GM12878 (cell line): ENCODE measurements around the gene MIPOL1. TPM values are rescaled to one million over a fixed set of nuclear protein-coding genes. Genes with fewer than 3 reads are reported as not detected.

Source experiments
- ATAC-seq: fragments of 200-7000 bp; cut with Tn5 transposase; 3 replicates; pipeline ENCODE4 v1.9.1; 2020; ENCODE audit warnings: mild to moderate bottlenecking, moderate library complexity
- BruUV-seq: library from RNA; stranded (reverse); fragments of 400-500 nt; replicated peaks from 2 replicates; lab custom pipeline; 2021; lab: Mats Ljungman, UMichigan
- CTCF ChIA-PET: fragments of 300-600 bp; sonication (Branson Sonifier 250); formaldehyde crosslinking; extraction: SDS; loops from one replicate; lab custom pipeline; 2021; ENCODE audit warnings: inconsistent platforms; lab: Yijun Ruan, JAX
- POLR2A ChIA-PET: fragments of 350-600 bp; formaldehyde crosslinking; extraction: SDS; loops from one replicate; lab custom pipeline; 2021; ENCODE audit warnings: inconsistent platforms; lab: Charles Lee
- RAD21 ChIA-PET: fragments of 300-600 bp; sonication (Branson Sonifier 250); formaldehyde crosslinking; loops from one replicate; lab custom pipeline; 2023; ENCODE audit warnings: antibody characterized with exemption; ENCODE audit not compliant: unreplicated experiment; lab: Charles Lee
- SMC1A ChIA-PET: fragments of 300-600 bp; sonication (Branson Sonifier 250); formaldehyde crosslinking; loops from one replicate; lab custom pipeline; 2023; ENCODE audit not compliant: unreplicated experiment, uncharacterized antibody; lab: Charles Lee
- DNase-seq: peaks from one replicate; pipeline ENCODE4 v3.0.0-alpha.2; 2011; ENCODE audit warnings: low read depth, low spot score
- FAIRE-seq: peaks from 3 replicates; lab custom pipeline; 2011; peaks lifted over from hg19 to GRCh38; lab: Jason Lieb, UNC
- H2AFZ ChIP-seq: 2 replicates; pipeline ENCODE4 v1.6.0; 2011; ENCODE audit warnings: low read depth, low read length, control low read depth; ENCODE audit not compliant: control insufficient read depth
- H3K27ac ChIP-seq: 2 replicates; pipeline ENCODE4 v1.5.1; 2011; ENCODE audit warnings: control low read depth; ENCODE audit not compliant: control insufficient read depth, insufficient read depth
- H3K27me3 ChIP-seq, 2 experiments: replicated peaks in 1 of 2; 2 replicates each; pipeline versions ENCODE4 v1.6.0 to v1.6.1; 2011; ENCODE audit warnings: low read length in 1 of 2; ENCODE audit not compliant: control insufficient read depth in 2 of 2, insufficient read depth in 2 of 2
- H3K36me3 ChIP-seq, 2 experiments: 2 replicates each; pipeline ENCODE4 v1.5.1; 2011; ENCODE audit warnings: low read length in 1 of 2; ENCODE audit not compliant: control insufficient read depth in 2 of 2, insufficient read depth in 2 of 2
- H3K4me1 ChIP-seq: 2 replicates; pipeline ENCODE4 v1.6.1; 2011; ENCODE audit warnings: mild to moderate bottlenecking, low read length, moderate library complexity, mixed read lengths; ENCODE audit not compliant: control insufficient read depth, insufficient read depth
- H3K4me2 ChIP-seq: 2 replicates; pipeline ENCODE4 v1.6.0; 2011; ENCODE audit warnings: control low read depth; ENCODE audit not compliant: control insufficient read depth, insufficient read depth
- H3K4me3 ChIP-seq: fragments of 200-600 bp; sonication (generic); 2 replicates; pipeline ENCODE4 v1.5.1; 2016
- H3K79me2 ChIP-seq: 2 replicates; pipeline ENCODE4 v1.6.0; 2011; ENCODE audit warnings: low read length; ENCODE audit not compliant: control insufficient read depth, insufficient read depth
- H3K9ac ChIP-seq: 2 replicates; pipeline ENCODE4 v1.8.0; 2011; ENCODE audit warnings: low read length, control low read depth, mixed read lengths; ENCODE audit not compliant: control insufficient read depth, insufficient read depth
- H3K9me3 ChIP-seq: replicated peaks from 3 replicates; pipeline ENCODE4 v1.5.1; 2011; ENCODE audit warnings: mild to moderate bottlenecking, low read length; ENCODE audit not compliant: control insufficient read depth, insufficient read depth
- H4K20me1 ChIP-seq: 2 replicates; pipeline ENCODE4 v1.6.0; 2011; ENCODE audit not compliant: control insufficient read depth, insufficient read depth
- ASH2L ChIP-seq: fragments of 300-600, 200-600 bp; sonication (generic); IDR thresholded peaks from 2 replicates; pipeline ENCODE4 v1.6.1; 2017; ENCODE audit warnings: low read depth, mild to moderate bottlenecking, borderline replicate concordance
- CBX5 ChIP-seq: sonication (generic); IDR thresholded peaks from 2 replicates; pipeline ENCODE4 v1.6.1; 2016; ENCODE audit warnings: low read depth, moderate library complexity, mild to moderate bottlenecking, inconsistent platforms
- CHD4 ChIP-seq: fragments of 200-600 bp; sonication (generic); IDR thresholded peaks from 2 replicates; pipeline ENCODE4 v1.6.1; 2016; ENCODE audit warnings: mild to moderate bottlenecking
- FOS ChIP-seq: IDR thresholded peaks from 3 replicates; pipeline ENCODE4 v1.6.1; 2011; ENCODE audit warnings: borderline replicate concordance; ENCODE audit not compliant: insufficient read length; ENCODE audit errors: extremely low read depth
- MYC ChIP-seq: IDR thresholded peaks from 2 replicates; pipeline ENCODE4 v1.6.1; 2011; ENCODE audit warnings: mild to moderate bottlenecking, low read length, moderate library complexity, inconsistent platforms; ENCODE audit not compliant: insufficient read depth, insufficient replicate concordance, insufficient read length, severe bottlenecking
- PML ChIP-seq: IDR thresholded peaks from 2 replicates; pipeline ENCODE4 v1.6.1; 2012; ENCODE audit warnings: low read length, inconsistent platforms
- TAF1 ChIP-seq: IDR thresholded peaks from 2 replicates; pipeline ENCODE4 v1.6.1; 2011; ENCODE audit warnings: mild to moderate bottlenecking, low read depth, low read length, borderline replicate concordance
- ZZZ3 ChIP-seq: IDR thresholded peaks from 2 replicates; pipeline ENCODE4 v1.6.1; 2011; ENCODE audit warnings: low read depth; ENCODE audit not compliant: control insufficient read depth, insufficient read length
- WGBS: methylation state at CpG from one replicate; pipeline ENCODE4 v1.1.6; 2016; ENCODE audit warnings: low lambda C conversion rate; ENCODE audit not compliant: insufficient replicate concordance, insufficient coverage; ENCODE audit errors: missing lambda C conversion rate; 5-methylcytosine and 5-hydroxymethylcytosine counted together
- in situ Hi-C: fragments of 300-500 bp; cut with MboI; formaldehyde crosslinking; loops from 9 replicates; pipeline ENCODE4 v1.14.3; 2018; ENCODE audit warnings: mixed read lengths
- intact Hi-C: fragments of 100-400 bp; cut with micrococcal nuclease; formaldehyde crosslinking; loops from one replicate; pipeline ENCODE4 v1.14.2; 2022; ENCODE audit not compliant: unreplicated experiment
- polyA plus RNA-seq, 11 experiments: library from polyadenylated mRNA; depleted of rRNA in 4 of 11; unstranded in 6 of 11; stranded (reverse) in 5 of 11; fragments of >200 nt; fragmentation: Nextera tagmentation in 4 of 11; fragmentation: Illumina TruSeq in 1 of 11; extraction: Ambion mirVana in 4 of 11; extraction: Trizol in 1 of 11; gene quantifications; 1 replicate in 1 of 11; 2 replicates in 10 of 11; pipeline versions ENCODE4 v1.2.1 to v1.2.3, GENCODE V29; 2011 to 2016; ENCODE audit warnings: inconsistent platforms in 2 of 11, missing spikeins in 2 of 11, low read depth in 1 of 11
- total RNA-seq, 4 experiments: library from RNA; depleted of rRNA in 3 of 4; stranded (reverse); fragments of >200 nt in 3 of 4; fragmentation: Illumina TruSeq in 1 of 4; extraction: Trizol in 1 of 4; gene quantifications; 2 replicates each; pipeline versions ENCODE4 v1.2.1 to v1.2.3, GENCODE V29; 2013 to 2021
- TF ChIP-seq, protein P1 (sequence below): fragments of 450-650 bp; IDR thresholded peaks from 2 replicates; pipeline ENCODE4 v1.6.1; 2014; ENCODE audit warnings: mild to moderate bottlenecking
- TF ChIP-seq, protein P2 (sequence below): IDR thresholded peaks from 2 replicates; pipeline ENCODE4 v1.6.1; 2011; ENCODE audit warnings: low read depth, mild to moderate bottlenecking, low read length, moderate library complexity, borderline replicate concordance; ENCODE audit errors: extremely low read depth

MIPOL1 gene
- total and polyA plus RNA-seq, 10 of the 15 experiments (the other 5 are each of a cell fraction or from before 2014, with no cell fraction given) = 0.06 TPM; not detected in 9

DNA sequence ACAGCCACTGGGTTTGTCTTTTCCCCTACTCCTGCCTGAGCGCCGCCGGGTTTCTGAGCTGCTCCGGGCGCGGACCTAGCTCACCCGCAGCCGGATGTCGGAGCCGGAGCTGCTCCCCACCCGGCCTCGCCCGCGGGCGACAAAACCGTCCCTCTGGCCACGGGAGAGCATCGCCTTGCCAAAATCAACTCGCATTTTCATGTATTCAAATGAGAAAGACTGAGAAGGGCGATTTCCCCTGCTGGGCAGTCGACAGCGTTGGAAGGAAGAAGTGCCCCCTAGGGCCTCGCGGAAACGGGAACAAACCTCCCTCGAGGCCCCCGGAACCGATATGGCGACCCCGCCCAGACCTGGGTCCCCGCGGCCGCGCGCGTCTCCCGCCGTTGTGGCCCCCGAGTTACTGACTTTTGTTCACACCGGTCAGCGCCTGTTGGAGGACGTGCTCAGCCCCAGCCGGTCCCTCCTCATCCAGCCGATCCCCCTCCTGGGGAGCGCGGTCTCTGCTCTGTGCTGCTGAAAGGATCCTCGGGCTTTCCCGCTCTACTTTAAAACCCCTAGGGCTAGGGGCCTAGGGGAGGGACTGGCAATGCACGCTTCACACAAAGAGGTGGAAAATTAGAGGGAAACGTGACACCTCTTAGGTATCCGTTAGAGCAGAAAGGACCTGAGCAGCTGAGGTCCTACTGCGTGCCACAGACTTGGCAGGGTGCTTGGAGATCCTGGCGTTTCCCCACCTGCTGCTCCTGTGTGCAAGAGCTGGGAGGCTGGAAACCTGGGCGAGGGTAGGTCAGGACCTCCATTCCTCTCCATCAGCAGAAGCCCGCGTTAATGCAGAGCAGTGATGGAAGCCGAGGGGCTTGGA is 402.0 kb downstream of the MIPOL1 start:
- ATAC-seq = no peak
- Histone ChIP-seq H2AFZ (no peak overlapping the region), H4K20me1 (no peaks in the 10 kb centered on the region), H3K4me1 (no peaks in the 10 kb centered on the region), H3K9me3 (no peaks in the 10 kb centered on the region; the same call in 2 of the 3 replicates), H3K4me3 (no peak overlapping the region), H3K4me2 (no peak overlapping the region), H3K27me3 (no peaks in the 10 kb centered on the region; a peak in 2 of 4 replicates), H3K27ac (no peak overlapping the region), H3K36me3 (no peaks in the 10 kb centered on the region), H3K9ac (no peak overlapping the region), H3K79me2 (no peaks in the 10 kb centered on the region)
- in situ Hi-C loops = no loop called here
- RAD21 ChIA-PET = no interaction called here
- CTCF ChIA-PET = no interaction called here
- intact Hi-C loops = no loop called here
- TF ChIP-seq CBX5 (no peak), MYC (no peak), PML (no peak), FOS (no peak), ASH2L (no peak), CHD4 (no peak), TAF1 (no peak), ZZZ3 (no peak)
- TF ChIP-seq, protein P1, sequence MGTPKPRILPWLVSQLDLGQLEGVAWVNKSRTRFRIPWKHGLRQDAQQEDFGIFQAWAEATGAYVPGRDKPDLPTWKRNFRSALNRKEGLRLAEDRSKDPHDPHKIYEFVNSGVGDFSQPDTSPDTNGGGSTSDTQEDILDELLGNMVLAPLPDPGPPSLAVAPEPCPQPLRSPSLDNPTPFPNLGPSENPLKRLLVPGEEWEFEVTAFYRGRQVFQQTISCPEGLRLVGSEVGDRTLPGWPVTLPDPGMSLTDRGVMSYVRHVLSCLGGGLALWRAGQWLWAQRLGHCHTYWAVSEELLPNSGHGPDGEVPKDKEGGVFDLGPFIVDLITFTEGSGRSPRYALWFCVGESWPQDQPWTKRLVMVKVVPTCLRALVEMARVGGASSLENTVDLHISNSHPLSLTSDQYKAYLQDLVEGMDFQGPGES = no peak
- TF ChIP-seq, protein P2, sequence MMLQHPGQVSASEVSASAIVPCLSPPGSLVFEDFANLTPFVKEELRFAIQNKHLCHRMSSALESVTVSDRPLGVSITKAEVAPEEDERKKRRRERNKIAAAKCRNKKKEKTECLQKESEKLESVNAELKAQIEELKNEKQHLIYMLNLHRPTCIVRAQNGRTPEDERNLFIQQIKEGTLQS = no peak
- POLR2A ChIA-PET = no interaction called here
- no TSS peak for BruUV-seq
- FAIRE-seq = no peak
- SMC1A ChIA-PET = no interaction called here
- no peak for DNase-seq
- WGBS = 39% methylated on average over 50 of the region's 57 CpGs
